Stomach (tissue), 9 donors: ENCODE results near the gene MAGI2. TPM values are rescaled to one million over a fixed set of nuclear protein-coding genes. Genes with fewer than 3 reads are reported as not detected.
A peak's percentile ranks its signal among the peaks of the same experiment; 100 is the strongest.
"Not testable (repeated sequence)": the region's sequence is repeated elsewhere in the genome, so short reads cannot be mapped to it uniquely, and the experiment has no call there.

Experiments
- DNase-seq, 2 donors: peaks; one replicate each; pipeline versions ENCODE4 v3.0.0 to v3.0.0-alpha.2; 2013 to 2019
- H3K27ac ChIP-seq, 5 donors: fragments of 200-600 bp in 4 of 5; sonication (generic) in 4 of 5; one replicate each; pipeline ENCODE4 v1.5.1; 2013 to 2019; ENCODE audit warnings: mild to moderate bottlenecking in 1 of 5, moderate library complexity in 1 of 5
- H3K27me3 ChIP-seq, 3 donors: fragments of 200-600 bp; sonication (generic); one replicate each; pipeline ENCODE4 v1.5.1; 2017 to 2019; ENCODE audit warnings: mixed run types in 1 of 3
- H3K36me3 ChIP-seq, 4 donors: fragments of 200-600 bp; sonication (generic); 1 replicate in 3 of 4; 2 replicates in 1 of 4; pipeline ENCODE4 v1.5.1; 2016 to 2019
- H3K4me1 ChIP-seq, 4 donors: fragments of 200-600 bp; sonication (generic); one replicate each; pipeline ENCODE4 v1.5.1; 2016 to 2019
- H3K4me3 ChIP-seq, 4 donors: fragments of 200-600 bp; sonication (generic) in 3 of 4; one replicate each; pipeline ENCODE4 v1.5.1; 2016 to 2019; ENCODE audit warnings: mild to moderate bottlenecking in 1 of 4
- H3K9me3 ChIP-seq, 4 donors: fragments of 200-600 bp; sonication (generic); one replicate each; pipeline ENCODE4 v1.5.1; 2016 to 2019
- CTCF ChIP-seq, 7 experiments: fragments of 450-650 bp in 4 of 7; fragments of 200-600 bp in 3 of 7; sonication (generic) in 3 of 7; IDR thresholded peaks; one replicate each; pipeline ENCODE4 v1.5.1; 2016 to 2019; ENCODE audit warnings: antibody characterized with exemption in 7 of 7, control low read depth in 2 of 7, mild to moderate bottlenecking in 1 of 7
- EP300 ChIP-seq: sonication (generic); formaldehyde crosslinking; IDR thresholded peaks from one replicate; pipeline ENCODE4 v1.6.1; 2017; ENCODE audit warnings: antibody characterized with exemption
- POLR2A ChIP-seq, 4 donors: fragments of 450-650 bp; IDR thresholded peaks; one replicate each; pipeline ENCODE4 v1.6.1; 2016; ENCODE audit warnings: antibody characterized with exemption in 4 of 4, control low read depth in 2 of 4, mild to moderate bottlenecking in 1 of 4, moderate library complexity in 1 of 4
- POLR2AphosphoS5 ChIP-seq, 3 donors: sonication (generic); formaldehyde crosslinking; IDR thresholded peaks; one replicate each; pipeline ENCODE4 v1.6.1; 2016; ENCODE audit warnings: antibody characterized with exemption in 3 of 3
- WGBS, 5 donors: extraction: QIAGEN DNeasy Blood & Tissue Kit in 3 of 5; methylation state at CpG; one replicate each; pipeline versions ENCODE4 v1.1.5 to v1.1.7; 2013 to 2018; 5-methylcytosine and 5-hydroxymethylcytosine counted together
- intact Hi-C: fragments of 100-400 bp; cut with DNase I; formaldehyde crosslinking; loops from one replicate; pipeline ENCODE4 v1.15.1; 2023; ENCODE audit warnings: low total_unique reads
- polyA plus RNA-seq, 3 donors: library from polyadenylated mRNA; stranded (reverse); fragments of 200-250 nt; gene quantifications; one replicate each; pipeline ENCODE4 v1.2.3, GENCODE V29; 2013
- total RNA-seq, 5 donors: library from RNA; depleted of rRNA; stranded (reverse); fragments of >200 nt; gene quantifications; one replicate each; pipeline versions ENCODE4 v1.1.0 to v1.2.3, GENCODE V29; 2014 to 2016
- donor health status: healthy with polysubstance abuse.
- donor health status: Bipolar disorder and iron deficiency.
- donor health status: healthy.

Gene MAGI2
- total and polyA plus RNA-seq, 8 donors, result 0.92 to 53.9 (median 5.8) TPM

- Histone ChIP-seq H3K4me3 (peak overlapping the region; percentile 62 to 69 (median 66)), H3K36me3 (no peaks in the 10 kb centered on the region), H3K27me3 (peaks cover 0 to 33% (median 12%) of the 10 kb centered on the region in 3 donors), H3K9me3 (no peaks in the 10 kb centered on the region), H3K4me1 (peaks cover 4 to 47% (median 34%) of the 10 kb centered on the region in 4 donors), H3K27ac (peak overlapping the region in 4 of 5 donors; percentile 88 to 95 (median 91))
- TF ChIP-seq CTCF (IDR thresholded peaks at IDR 0.05) (no peak), POLR2A (IDR thresholded peaks at IDR 0.05) (no peak), POLR2AphosphoS5 (IDR thresholded peaks at IDR 0.05) (no peak), EP300 (no peak)
- DNase-seq, result peak in 1 of 2 donors; percentile 13
- WGBS, 5 donors, result 15 to 27% (median 17%) methylated on average over 8 of the region's 8 CpGs
- intact Hi-C loops, result no loop called here
Observed at GRCh38 chr7:79451580-79451979, 1.9 kb downstream of the MAGI2 start.

- DNase-seq, H3K36me3 ChIP-seq, H3K27me3 ChIP-seq, H3K4me3 ChIP-seq, H3K27ac ChIP-seq, H3K4me1 ChIP-seq, H3K9me3 ChIP-seq, intact Hi-C loops: not testable (repeated sequence)
- 75 to 84% (median 81%) methylated on average over 3 of the region's 3 CpGs for WGBS, 5 donors
Observed at GRCh38 chr7:79442766-79443165, 10.7 kb downstream of the MAGI2 start.

- H3K36me3 ChIP-seq, result no peaks in the 10 kb centered on the region
- no peaks in the 10 kb centered on the region for H3K27me3 ChIP-seq
- intact Hi-C loops, result no loop called here
- H3K4me3 ChIP-seq, result no peak overlapping the region
- H3K9me3 ChIP-seq, result no peaks in the 10 kb centered on the region
- no peak for DNase-seq
- no peak for TF ChIP-seq POLR2AphosphoS5 (IDR thresholded peaks at IDR 0.05)
- no peak for TF ChIP-seq CTCF (IDR thresholded peaks at IDR 0.05)
- no peak for TF ChIP-seq EP300
- TF ChIP-seq POLR2A (IDR thresholded peaks at IDR 0.05), result no peak
- H3K27ac ChIP-seq, result no peak overlapping the region
- no peaks in the 10 kb centered on the region for H3K4me1 ChIP-seq
Observed at GRCh38 chr7:79436378-79436777, 17.1 kb downstream of the MAGI2 start.

- 0 to 65% (median 17%) methylated on average over 1 of the region's 1 CpG for WGBS, 5 donors
- no peaks in the 10 kb centered on the region for H3K36me3 ChIP-seq
- no peaks in the 10 kb centered on the region for H3K27me3 ChIP-seq
- no peak for TF ChIP-seq POLR2A (IDR thresholded peaks at IDR 0.05)
- TF ChIP-seq EP300, result no peak
- TF ChIP-seq CTCF (IDR thresholded peaks at IDR 0.05), result no peak
- TF ChIP-seq POLR2AphosphoS5 (IDR thresholded peaks at IDR 0.05), result no peak
- no peak overlapping the region for H3K27ac ChIP-seq
- DNase-seq, result no peak
- no peaks in the 10 kb centered on the region for H3K4me1 ChIP-seq
- H3K4me3 ChIP-seq, result no peak overlapping the region
- no peaks in the 10 kb centered on the region for H3K9me3 ChIP-seq
- intact Hi-C loops, result no loop called here
Observed at GRCh38 chr7:79434867-79435266, 18.6 kb downstream of the MAGI2 start.

GRCh38 chr7:79434098-79434497 is 19.4 kb downstream of the MAGI2 start:
- DNase-seq, result no peak
- Histone ChIP-seq H3K9me3 (no peaks in the 10 kb centered on the region), H3K4me3 (no peak overlapping the region), H3K27ac (no peak overlapping the region), H3K36me3 (no peaks in the 10 kb centered on the region), H3K4me1 (no peaks in the 10 kb centered on the region), H3K27me3 (no peaks in the 10 kb centered on the region)
- 86 to 100% (median 94%) methylated on average over 1 of the region's 1 CpG for WGBS, 5 donors
- intact Hi-C loops, result no loop called here
- TF ChIP-seq EP300 (no peak), POLR2A (IDR thresholded peaks at IDR 0.05) (no peak), CTCF (IDR thresholded peaks at IDR 0.05) (no peak), POLR2AphosphoS5 (IDR thresholded peaks at IDR 0.05) (no peak)
